ENCODE results near the gene LIMS1. TPM values are rescaled to one million over a fixed set of nuclear protein-coding genes. Genes with fewer than 3 reads are reported as not detected.
"Not testable (repeated sequence)": the region's sequence is repeated elsewhere in the genome, so short reads cannot be mapped to it uniquely, and the experiment has no call there.

Gene LIMS1
- total RNA-seq, 2 donors from 2014 or later, result 59.8 to 65.2 TPM

GRCh38 chr2:108664979-108665378 is 130.7 kb downstream of the LIMS1 start:
- intact Hi-C loops (cut with DNase I); DNase-seq: not testable (repeated sequence)

GRCh38 chr2:108665975-108666374 is 131.7 kb downstream of the LIMS1 start:
- DNase-seq; ATAC-seq; intact Hi-C loops (cut with DNase I): not testable (repeated sequence)

More at GRCh38 chr2:108664979-108665378, 130.7 kb downstream of the LIMS1 start:
- ATAC-seq, result not testable (repeated sequence)

DNA sequence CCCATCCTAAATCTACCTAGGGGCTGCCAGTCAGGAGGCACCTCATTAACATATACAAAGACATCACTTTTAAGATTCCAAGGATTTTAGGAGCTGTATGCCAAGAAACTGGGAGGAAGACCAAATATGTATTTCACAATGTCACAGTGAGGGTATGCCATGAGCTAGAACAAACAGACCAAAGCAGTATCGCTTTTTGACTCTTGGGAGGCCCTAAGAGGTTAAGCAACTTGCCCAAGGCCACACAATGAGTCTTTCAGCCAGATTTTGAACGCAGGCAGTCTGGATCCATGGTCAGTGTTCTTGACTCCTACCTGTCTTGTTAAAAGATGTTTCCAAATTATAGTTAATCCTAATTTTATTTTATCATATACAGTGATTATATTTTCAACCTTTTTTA is 132.9 kb downstream of the LIMS1 start:
- intact Hi-C loops (cut with DNase I); DNase-seq: not testable (repeated sequence)
- ATAC-seq, result peak in 1 of 2 donors; percentile 64

- DNase-seq; ATAC-seq; intact Hi-C loops (cut with DNase I): not testable (repeated sequence)
Observed at GRCh38 chr2:108670282-108670681, 136.0 kb downstream of the LIMS1 start.

DNA sequence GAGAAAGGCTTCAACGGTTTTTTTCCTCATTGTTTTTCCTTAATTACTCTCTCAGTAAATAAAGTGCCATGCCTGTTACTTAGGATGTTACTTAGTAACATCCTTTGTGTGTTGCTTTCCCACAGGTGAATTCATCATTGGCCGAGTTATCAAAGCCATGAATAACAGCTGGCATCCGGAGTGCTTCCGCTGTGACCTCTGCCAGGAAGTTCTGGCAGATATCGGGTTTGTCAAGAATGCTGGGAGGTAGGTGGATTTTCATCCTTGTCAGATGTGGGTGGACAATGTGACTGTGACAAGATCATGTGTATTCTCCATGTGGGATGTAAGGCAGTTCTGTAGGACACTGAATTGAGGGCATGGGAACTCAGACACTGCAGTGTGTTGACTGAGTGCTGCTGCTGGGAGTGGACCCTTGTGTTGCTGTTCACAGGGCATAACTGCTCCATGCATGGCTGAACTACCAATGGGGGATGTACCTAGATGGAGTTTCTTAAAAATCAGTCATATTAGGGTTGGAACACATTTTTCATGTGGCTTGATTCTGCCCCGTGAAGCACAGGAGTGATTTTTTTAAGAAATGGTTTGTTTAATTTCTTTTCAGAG is 138.0 kb downstream of the LIMS1 start:
- intact Hi-C loops (cut with DNase I); DNase-seq: not testable (repeated sequence)
- peak in 1 of 2 donors; percentile 17 for ATAC-seq

- ATAC-seq, result not testable (repeated sequence)
Observed at GRCh38 chr2:108676522-108676921, 142.3 kb downstream of the LIMS1 start.

DNA sequence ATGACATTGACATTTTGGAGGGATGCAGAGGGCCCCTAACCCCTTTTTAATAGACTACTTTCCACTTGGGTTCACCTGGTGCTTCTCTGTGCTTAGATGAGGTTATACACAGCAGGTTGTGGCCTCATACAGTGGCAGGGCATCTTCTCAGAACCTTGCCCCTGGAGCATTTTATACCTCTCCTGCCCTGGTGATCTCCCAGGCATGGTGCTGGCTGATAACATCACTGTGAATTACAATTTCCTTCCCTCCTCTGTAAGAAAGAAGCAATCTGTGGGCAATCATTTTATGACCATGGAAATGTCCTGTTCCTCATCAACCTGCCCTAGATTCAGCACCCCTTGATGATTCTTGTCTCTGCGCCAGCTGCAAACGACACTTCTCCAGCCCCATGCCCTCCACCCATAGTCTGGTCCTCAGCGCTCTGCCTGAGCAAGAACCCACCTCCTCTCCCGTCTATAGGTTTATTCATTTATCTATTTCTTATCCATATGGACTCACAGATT is 143.0 kb downstream of the LIMS1 start:
- ATAC-seq; intact Hi-C loops (cut with DNase I); DNase-seq: not testable (repeated sequence)

More at GRCh38 chr2:108676522-108676921, 142.3 kb downstream of the LIMS1 start:
- DNase-seq; intact Hi-C loops (cut with DNase I): not testable (repeated sequence)

GRCh38 chr2:108678198-108678651 is 144.0 kb downstream of the LIMS1 start:
- DNase-seq; intact Hi-C loops (cut with DNase I): not testable (repeated sequence)
- ATAC-seq, result peak; percentile 86 to 89

GRCh38 chr2:108680805-108681204 is 146.5 kb downstream of the LIMS1 start:
- intact Hi-C loops (cut with DNase I); DNase-seq: not testable (repeated sequence)
- ATAC-seq, result peak; percentile 41 to 58

DNA sequence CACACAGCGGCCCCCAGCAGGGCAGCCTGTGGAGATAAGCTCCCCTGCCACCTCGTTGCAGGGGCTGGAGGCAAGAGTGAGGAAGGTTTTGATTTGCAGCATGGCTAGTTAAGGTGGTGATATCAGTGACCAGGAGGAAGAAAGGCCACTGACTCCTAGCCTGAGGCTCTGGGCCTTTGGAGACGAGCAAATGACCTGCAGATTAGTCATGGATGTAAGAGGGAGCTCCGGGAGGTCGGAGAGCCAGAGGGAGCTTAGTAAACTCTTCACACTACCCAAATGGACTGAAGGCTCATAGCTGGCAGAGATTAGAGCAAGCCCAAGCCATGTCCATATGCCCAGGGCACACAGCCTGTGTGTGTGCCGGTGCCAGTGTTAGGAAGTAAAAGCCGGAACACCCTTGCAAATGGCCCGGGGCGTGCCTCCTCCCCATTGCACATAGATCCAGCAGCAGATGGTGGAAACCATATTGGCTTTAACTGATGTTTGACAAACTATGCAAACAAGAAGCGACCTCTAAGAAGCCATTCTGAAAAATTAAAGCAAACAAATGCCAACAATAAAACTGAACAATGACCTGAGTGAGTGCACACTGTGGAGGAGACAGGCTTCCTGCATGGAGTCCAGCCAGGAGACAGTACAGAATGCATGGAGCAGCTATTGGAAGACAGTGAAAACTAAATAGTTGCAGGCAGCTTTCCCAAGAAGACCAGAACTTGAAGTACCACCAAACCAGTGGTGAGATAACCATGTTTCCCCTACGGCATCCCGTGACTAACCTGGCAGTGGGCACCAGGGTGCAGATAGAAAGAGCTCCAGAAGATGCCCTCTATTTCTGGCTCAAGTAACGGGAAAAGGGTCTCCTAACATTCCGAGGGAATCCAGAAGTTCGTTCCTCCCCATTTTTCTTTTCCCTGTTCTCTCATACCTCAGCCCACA is 154.8 kb downstream of the LIMS1 start:
- DNase-seq; intact Hi-C loops (cut with DNase I): not testable (repeated sequence)
- peak in 1 of 2 donors; percentile 50 for ATAC-seq

DNA sequence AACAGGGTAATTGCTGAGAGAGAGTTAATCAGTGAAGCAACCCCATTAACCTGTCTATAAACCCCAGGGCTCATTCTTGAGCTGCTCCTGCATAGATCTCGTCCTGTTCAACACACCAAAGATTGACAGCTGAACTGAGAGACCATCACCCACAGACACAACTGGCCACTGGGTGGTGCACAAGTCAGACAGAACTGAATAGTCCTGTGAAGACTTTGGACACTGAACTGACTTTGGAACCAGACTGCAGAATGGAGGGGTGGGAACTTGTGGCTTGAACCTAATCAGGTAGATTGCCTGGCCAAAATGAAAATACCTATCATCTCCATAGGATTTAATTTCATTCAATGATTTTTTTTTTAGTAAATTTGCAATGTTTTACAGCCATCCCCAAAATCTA is 155.7 kb downstream of the LIMS1 start:
- DNase-seq; intact Hi-C loops (cut with DNase I): not testable (repeated sequence)
- peak; percentile 82 to 84 for ATAC-seq

DNA sequence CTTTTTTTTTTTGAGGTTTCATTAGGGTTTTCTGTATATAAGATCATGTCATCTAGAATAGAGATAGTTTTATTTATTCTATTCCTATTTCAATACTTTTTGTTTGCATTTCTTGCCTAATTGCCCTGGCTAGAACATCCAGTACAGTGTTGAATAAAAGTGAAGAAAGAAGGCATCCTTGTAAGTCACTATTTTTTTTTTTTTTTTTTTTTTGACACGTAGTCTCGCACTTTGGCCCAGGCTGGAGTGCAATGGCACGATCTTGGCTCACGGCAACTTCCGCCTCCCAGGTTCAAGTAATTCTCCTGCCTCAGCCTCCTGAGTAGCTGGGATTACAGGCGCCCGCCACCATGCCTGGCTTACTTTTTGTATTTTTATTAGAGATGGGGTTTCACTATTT is 157.2 kb downstream of the LIMS1 start:
- intact Hi-C loops (cut with DNase I), result no loop called here
- DNase-seq (no peak), ATAC-seq (no peak)

- ATAC-seq (peak in 1 of 2 donors; percentile 44), DNase-seq (no peak)
- intact Hi-C loops (cut with DNase I), result no loop called here
Observed at GRCh38 chr2:108701208-108701607, 166.9 kb downstream of the LIMS1 start.

- no peak for ATAC-seq
- intact Hi-C loops (cut with DNase I), result no loop called here
- no peak for DNase-seq
Observed at GRCh38 chr2:108701806-108702205, 167.5 kb downstream of the LIMS1 start.

DNA sequence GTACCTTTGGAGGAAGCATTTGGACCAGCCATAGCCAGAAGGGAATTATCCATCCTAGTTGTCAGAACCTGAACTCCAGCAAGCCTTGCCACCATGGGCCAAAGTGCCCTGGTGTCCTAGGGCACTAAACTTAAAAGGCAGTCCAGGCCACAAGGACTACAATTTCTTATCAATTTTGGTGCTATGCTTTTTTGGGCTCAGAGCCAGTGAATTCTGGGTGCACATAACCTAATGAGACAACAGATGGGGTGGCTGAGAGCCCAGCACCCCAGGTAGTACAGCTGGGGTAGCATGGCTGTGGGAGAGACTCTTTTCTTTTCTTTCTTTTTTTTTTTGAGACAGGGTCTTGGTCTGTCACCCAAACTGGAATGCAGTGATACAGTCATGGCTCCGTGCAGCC is 170.6 kb downstream of the LIMS1 start:
- no peak for ATAC-seq
- intact Hi-C loops (cut with DNase I), result no loop called here

GRCh38 chr2:108707300-108707699 is 173.0 kb downstream of the LIMS1 start:
- ATAC-seq (no peak), DNase-seq (no peak)
- intact Hi-C loops (cut with DNase I), result no loop called here

More for the DNA sequence above, 170.6 kb downstream of the LIMS1 start:
- no peak for DNase-seq

- ATAC-seq; DNase-seq; intact Hi-C loops (cut with DNase I): not testable (repeated sequence)
Observed at GRCh38 chr2:108716971-108717370, 182.7 kb downstream of the LIMS1 start.

DNA sequence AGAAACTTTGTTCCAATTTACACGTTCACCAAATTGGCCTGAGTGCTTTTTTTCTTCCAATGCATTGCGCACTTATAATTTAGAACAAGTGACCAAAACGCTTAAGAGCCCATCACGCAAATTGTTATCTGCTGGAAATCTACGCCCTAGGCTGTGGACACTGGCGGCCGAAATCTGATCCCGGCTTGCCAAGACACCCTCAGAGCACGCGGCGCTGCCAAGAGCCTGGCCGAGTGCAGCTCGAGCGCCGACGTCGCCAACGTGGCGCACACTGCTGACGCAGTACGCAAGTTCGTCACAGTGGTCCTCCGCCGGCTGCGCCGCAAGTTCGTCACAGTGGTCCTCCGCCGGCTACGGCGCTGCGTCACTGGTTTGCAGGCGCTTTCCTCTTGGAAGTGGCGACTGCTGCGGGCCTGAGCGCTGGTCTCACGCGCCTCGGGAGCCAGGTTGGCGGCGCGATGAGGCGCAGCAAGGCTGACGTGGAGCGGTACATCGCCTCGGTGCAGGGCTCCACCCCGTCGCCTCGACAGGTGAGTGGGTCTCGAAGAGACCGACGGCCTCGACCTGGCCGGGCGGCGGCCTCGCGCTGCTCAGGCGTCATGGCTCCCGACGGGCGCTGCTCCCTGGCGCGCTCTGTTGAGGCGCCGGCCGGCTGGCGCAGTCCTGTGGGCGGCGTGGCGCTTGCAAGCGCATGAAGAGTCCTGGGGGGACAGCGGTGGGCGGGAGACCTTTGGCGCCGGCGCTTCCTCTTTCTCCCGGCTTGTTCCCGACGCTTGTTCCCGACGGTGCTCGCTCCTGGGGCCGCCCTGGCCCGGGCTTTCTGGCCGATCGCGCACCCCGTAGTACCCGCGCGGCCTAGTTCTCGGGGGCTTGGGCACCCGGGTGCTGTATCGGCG is 185.1 kb downstream of the LIMS1 start, which contains the start of gene RANBP2:
RANBP2 (plus strand) TSS at position 334 of the 896 bp plus-strand sequence; CDS start at position 459, 125 bp downstream.
- DNase-seq (peak; percentile 97), ATAC-seq (peak; percentile 99 to 100)
- intact Hi-C loops (cut with DNase I), result no loop called here
